Measurements from ENCODE around the gene NCEH1. TPM values are rescaled to one million over a fixed set of nuclear protein-coding genes. Genes with fewer than 3 reads are reported as not detected.
A peak's percentile ranks its signal among the peaks of the same experiment; 100 is the strongest.

NCEH1 gene
- total and polyA plus RNA-seq, 2 of the 13 experiments (the other 11 are each of a cell fraction or from before 2014, with no cell fraction given) = 12.9 to 21.4 TPM

DNA sequence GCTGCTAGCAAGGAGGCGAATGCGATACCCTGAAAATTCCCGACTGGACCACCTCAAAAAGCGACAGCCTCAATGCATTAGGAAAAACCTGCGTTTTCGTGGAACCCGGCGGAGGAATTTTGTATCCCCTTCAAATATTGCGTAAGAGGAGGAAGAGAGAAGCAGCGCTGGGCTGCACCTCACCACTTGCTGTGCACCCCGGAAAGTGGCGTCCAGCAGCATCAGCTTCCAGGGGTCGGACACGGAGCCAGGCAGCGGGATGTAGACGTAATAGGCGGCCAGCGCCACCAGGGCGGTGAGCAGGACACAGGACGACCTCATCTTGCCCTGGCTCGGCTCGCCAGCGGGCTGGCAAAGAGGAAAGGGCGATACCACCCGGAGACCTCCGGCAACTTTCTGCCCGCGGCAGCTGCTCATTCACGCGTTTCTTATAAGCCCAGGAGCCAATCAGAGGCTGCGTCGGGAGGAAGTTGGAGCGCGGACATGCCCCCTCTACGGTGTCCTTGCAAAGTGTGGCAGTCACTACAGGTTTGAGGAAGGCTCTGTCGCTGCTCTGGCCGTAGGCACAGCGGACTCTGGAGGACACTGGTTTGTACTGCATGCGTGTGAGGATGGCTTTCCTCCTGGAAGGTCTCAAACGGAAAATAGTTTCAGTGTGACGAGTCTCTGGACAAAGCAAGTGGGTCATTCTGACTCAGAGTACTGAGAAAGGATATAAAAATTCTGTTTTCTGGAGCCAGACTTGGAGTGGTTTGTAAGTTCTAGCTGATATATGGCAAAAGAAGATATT, at the start of gene NCEH1 (continued):
- TF ChIP-seq, protein P1, sequence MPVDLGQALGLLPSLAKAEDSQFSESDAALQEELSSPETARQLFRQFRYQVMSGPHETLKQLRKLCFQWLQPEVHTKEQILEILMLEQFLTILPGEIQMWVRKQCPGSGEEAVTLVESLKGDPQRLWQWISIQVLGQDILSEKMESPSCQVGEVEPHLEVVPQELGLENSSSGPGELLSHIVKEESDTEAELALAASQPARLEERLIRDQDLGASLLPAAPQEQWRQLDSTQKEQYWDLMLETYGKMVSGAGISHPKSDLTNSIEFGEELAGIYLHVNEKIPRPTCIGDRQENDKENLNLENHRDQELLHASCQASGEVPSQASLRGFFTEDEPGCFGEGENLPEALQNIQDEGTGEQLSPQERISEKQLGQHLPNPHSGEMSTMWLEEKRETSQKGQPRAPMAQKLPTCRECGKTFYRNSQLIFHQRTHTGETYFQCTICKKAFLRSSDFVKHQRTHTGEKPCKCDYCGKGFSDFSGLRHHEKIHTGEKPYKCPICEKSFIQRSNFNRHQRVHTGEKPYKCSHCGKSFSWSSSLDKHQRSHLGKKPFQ (CRISPR knock-in tag; IDR thresholded peaks at IDR 0.05; ENCODE audit: insufficient replicate concordance) = peak; percentile 53
- TF ChIP-seq REL (CRISPR knock-in tag; conservative IDR thresholded peaks at IDR 0.05) (no peak), ZNF317 (CRISPR knock-in tag; IDR thresholded peaks at IDR 0.05) (peak; percentile 68), MED8 (CRISPR knock-in tag; IDR thresholded peaks at IDR 0.05; ENCODE audit: insufficient replicate concordance) (peak; percentile 13), DR1 (CRISPR knock-in tag; IDR thresholded peaks at IDR 0.05) (peak; percentile 93), MEIS2 (CRISPR knock-in tag; IDR thresholded peaks at IDR 0.05) (no peak), NR2F1 (CRISPR knock-in tag; IDR thresholded peaks at IDR 0.05) (no peak), ZNF883 (CRISPR knock-in tag; IDR thresholded peaks at IDR 0.05; ENCODE audit: not compliant biosample characterization) (peak; percentile 87)
- TF ChIP-seq, protein P2, sequence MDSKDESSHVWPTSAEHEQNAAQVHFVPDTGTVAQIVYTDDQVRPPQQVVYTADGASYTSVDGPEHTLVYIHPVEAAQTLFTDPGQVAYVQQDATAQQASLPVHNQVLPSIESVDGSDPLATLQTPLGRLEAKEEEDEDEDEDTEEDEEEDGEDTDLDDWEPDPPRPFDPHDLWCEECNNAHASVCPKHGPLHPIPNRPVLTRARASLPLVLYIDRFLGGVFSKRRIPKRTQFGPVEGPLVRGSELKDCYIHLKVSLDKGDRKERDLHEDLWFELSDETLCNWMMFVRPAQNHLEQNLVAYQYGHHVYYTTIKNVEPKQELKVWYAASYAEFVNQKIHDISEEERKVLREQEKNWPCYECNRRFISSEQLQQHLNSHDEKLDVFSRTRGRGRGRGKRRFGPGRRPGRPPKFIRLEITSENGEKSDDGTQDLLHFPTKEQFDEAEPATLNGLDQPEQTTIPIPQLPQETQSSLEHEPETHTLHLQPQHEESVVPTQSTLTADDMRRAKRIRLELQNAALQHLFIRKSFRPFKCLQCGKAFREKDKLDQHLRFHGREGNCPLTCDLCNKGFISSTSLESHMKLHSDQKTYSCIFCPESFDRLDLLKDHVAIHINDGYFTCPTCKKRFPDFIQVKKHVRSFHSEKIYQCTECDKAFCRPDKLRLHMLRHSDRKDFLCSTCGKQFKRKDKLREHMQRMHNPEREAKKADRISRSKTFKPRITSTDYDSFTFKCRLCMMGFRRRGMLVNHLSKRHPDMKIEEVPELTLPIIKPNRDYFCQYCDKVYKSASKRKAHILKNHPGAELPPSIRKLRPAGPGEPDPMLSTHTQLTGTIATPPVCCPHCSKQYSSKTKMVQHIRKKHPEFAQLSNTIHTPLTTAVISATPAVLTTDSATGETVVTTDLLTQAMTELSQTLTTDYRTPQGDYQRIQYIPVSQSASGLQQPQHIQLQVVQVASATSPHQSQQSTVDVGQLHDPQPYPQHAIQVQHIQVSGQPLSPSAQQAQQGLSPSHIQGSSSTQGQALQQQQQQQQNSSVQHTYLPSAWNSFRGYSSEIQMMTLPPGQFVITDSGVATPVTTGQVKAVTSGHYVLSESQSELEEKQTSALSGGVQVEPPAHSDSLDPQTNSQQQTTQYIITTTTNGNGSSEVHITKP (CRISPR knock-in tag; IDR thresholded peaks at IDR 0.05; ENCODE audit: low read depth) = peak; percentile 90
- TF ChIP-seq, protein P3, sequence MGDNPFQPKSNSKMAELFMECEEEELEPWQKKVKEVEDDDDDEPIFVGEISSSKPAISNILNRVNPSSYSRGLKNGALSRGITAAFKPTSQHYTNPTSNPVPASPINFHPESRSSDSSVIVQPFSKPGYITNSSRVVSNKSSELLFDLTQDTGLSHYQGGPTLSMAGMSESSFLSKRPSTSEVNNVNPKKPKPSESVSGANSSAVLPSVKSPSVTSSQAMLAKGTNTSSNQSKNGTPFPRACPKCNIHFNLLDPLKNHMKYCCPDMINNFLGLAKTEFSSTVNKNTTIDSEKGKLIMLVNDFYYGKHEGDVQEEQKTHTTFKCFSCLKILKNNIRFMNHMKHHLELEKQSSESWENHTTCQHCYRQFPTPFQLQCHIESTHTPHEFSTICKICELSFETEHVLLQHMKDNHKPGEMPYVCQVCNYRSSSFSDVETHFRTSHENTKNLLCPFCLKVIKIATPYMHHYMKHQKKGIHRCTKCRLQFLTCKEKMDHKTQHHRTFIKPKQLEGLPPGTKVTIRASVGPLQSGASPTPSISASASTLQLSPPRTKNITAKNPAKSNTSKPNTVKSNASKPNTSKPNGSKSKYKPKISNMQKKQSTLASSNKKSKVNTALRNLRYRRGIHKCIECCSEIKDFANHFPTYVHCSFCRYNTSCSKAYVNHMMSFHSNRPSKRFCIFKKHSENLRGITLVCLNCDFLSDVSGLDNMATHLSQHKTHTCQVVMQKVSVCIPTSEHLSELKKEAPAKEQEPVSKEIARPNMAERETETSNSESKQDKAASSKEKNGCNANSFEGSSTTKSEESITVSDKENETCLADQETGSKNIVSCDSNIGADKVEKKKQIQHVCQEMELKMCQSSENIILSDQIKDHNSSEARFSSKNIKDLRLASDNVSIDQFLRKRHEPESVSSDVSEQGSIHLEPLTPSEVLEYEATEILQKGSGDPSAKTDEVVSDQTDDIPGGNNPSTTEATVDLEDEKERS (CRISPR knock-in tag; IDR thresholded peaks at IDR 0.05) = peak; percentile 77; the same call in 1 of the 2 replicates
- TF ChIP-seq, protein P4, sequence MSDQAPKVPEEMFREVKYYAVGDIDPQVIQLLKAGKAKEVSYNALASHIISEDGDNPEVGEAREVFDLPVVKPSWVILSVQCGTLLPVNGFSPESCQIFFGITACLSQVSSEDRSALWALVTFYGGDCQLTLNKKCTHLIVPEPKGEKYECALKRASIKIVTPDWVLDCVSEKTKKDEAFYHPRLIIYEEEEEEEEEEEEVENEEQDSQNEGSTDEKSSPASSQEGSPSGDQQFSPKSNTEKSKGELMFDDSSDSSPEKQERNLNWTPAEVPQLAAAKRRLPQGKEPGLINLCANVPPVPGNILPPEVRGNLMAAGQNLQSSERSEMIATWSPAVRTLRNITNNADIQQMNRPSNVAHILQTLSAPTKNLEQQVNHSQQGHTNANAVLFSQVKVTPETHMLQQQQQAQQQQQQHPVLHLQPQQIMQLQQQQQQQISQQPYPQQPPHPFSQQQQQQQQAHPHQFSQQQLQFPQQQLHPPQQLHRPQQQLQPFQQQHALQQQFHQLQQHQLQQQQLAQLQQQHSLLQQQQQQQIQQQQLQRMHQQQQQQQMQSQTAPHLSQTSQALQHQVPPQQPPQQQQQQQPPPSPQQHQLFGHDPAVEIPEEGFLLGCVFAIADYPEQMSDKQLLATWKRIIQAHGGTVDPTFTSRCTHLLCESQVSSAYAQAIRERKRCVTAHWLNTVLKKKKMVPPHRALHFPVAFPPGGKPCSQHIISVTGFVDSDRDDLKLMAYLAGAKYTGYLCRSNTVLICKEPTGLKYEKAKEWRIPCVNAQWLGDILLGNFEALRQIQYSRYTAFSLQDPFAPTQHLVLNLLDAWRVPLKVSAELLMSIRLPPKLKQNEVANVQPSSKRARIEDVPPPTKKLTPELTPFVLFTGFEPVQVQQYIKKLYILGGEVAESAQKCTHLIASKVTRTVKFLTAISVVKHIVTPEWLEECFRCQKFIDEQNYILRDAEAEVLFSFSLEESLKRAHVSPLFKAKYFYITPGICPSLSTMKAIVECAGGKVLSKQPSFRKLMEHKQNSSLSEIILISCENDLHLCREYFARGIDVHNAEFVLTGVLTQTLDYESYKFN (CRISPR knock-in tag; conservative IDR thresholded peaks at IDR 0.05) = peak; percentile 37; the same call in 1 of the 2 replicates
- TF ChIP-seq, protein P5, sequence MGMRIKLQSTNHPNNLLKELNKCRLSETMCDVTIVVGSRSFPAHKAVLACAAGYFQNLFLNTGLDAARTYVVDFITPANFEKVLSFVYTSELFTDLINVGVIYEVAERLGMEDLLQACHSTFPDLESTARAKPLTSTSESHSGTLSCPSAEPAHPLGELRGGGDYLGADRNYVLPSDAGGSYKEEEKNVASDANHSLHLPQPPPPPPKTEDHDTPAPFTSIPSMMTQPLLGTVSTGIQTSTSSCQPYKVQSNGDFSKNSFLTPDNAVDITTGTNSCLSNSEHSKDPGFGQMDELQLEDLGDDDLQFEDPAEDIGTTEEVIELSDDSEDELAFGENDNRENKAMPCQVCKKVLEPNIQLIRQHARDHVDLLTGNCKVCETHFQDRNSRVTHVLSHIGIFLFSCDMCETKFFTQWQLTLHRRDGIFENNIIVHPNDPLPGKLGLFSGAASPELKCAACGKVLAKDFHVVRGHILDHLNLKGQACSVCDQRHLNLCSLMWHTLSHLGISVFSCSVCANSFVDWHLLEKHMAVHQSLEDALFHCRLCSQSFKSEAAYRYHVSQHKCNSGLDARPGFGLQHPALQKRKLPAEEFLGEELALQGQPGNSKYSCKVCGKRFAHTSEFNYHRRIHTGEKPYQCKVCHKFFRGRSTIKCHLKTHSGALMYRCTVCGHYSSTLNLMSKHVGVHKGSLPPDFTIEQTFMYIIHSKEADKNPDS (CRISPR knock-in tag; IDR thresholded peaks at IDR 0.05) = 0 out of 2 replicates have a peak, but pooled peaks have one; percentile 23
